IPS-18c (cell line): ENCODE results near the gene FRS2.

Experiments used
- H3K4me3 ChIP-seq: 2 replicates; pipeline ENCODE4 v1.7.0; 2013; ENCODE audit warnings: low read depth, mild to moderate bottlenecking, low read length, moderate library complexity; ENCODE audit not compliant: insufficient read depth
- H3K9me3 ChIP-seq: one replicate; pipeline ENCODE4 v1.6.1; 2013; ENCODE audit warnings: mild to moderate bottlenecking, low read length, moderate library complexity; ENCODE audit not compliant: control insufficient read depth, insufficient read depth

FRS2 gene

GRCh38 chr12:69512820-69513219 is 42.6 kb downstream of the FRS2 start:
- no peak overlapping the region for H3K4me3 ChIP-seq
- no peaks in the 10 kb centered on the region for H3K9me3 ChIP-seq

GRCh38 chr12:69513297-69513696 is 43.1 kb downstream of the FRS2 start:
- no peak overlapping the region for H3K4me3 ChIP-seq
- H3K9me3 ChIP-seq = no peaks in the 10 kb centered on the region

GRCh38 chr12:69514111-69514510 is 43.9 kb downstream of the FRS2 start:
- no peak overlapping the region for H3K4me3 ChIP-seq
- H3K9me3 ChIP-seq = no peaks in the 10 kb centered on the region

GRCh38 chr12:69514845-69515244 is 44.7 kb downstream of the FRS2 start:
- H3K4me3 ChIP-seq = no peak overlapping the region
- H3K9me3 ChIP-seq = no peaks in the 10 kb centered on the region

GRCh38 chr12:69515394-69515930 is 45.3 kb downstream of the FRS2 start:
- H3K4me3 ChIP-seq = no peak overlapping the region
- no peaks in the 10 kb centered on the region for H3K9me3 ChIP-seq

- H3K4me3 ChIP-seq = no peak overlapping the region
- no peaks in the 10 kb centered on the region for H3K9me3 ChIP-seq
Measured at GRCh38 chr12:69516950-69517349, 46.8 kb downstream of the FRS2 start.

- H3K4me3 ChIP-seq = no peak overlapping the region
- no peaks in the 10 kb centered on the region for H3K9me3 ChIP-seq
Measured at GRCh38 chr12:69517406-69517805, 47.2 kb downstream of the FRS2 start.

- H3K4me3 ChIP-seq = no peak overlapping the region
- no peaks in the 10 kb centered on the region for H3K9me3 ChIP-seq
Measured at GRCh38 chr12:69519871-69520270, 49.7 kb downstream of the FRS2 start.

GRCh38 chr12:69523433-69524330 is 53.5 kb downstream of the FRS2 start:
- Histone ChIP-seq H3K4me3 (no peak overlapping the region), H3K9me3 (no peaks in the 10 kb centered on the region)

- Histone ChIP-seq H3K4me3 (no peak overlapping the region), H3K9me3 (no peaks in the 10 kb centered on the region)
Measured at GRCh38 chr12:69524331-69524630, 54.1 kb downstream of the FRS2 start.

- Histone ChIP-seq H3K9me3 (no peaks in the 10 kb centered on the region), H3K4me3 (no peak overlapping the region)
Measured at GRCh38 chr12:69524755-69525469, 54.7 kb downstream of the FRS2 start.

GRCh38 chr12:69527506-69528272 is 57.5 kb downstream of the FRS2 start:
- H3K9me3 ChIP-seq = no peaks in the 10 kb centered on the region
- no peak overlapping the region for H3K4me3 ChIP-seq

- Histone ChIP-seq H3K9me3 (no peaks in the 10 kb centered on the region), H3K4me3 (no peak overlapping the region)
Measured at GRCh38 chr12:69529021-69529420, 58.8 kb downstream of the FRS2 start.

- Histone ChIP-seq H3K9me3 (no peaks in the 10 kb centered on the region), H3K4me3 (no peak overlapping the region)
Measured at GRCh38 chr12:69533844-69534243, 63.7 kb downstream of the FRS2 start.

- H3K4me3 ChIP-seq = no peak overlapping the region
- H3K9me3 ChIP-seq = no peaks in the 10 kb centered on the region
Measured at GRCh38 chr12:69534389-69534822, 64.2 kb downstream of the FRS2 start.

GRCh38 chr12:69540987-69541386 is 70.8 kb downstream of the FRS2 start:
- Histone ChIP-seq H3K9me3 (no peaks in the 10 kb centered on the region), H3K4me3 (no peak overlapping the region)

GRCh38 chr12:69544087-69544486 is 73.9 kb downstream of the FRS2 start:
- Histone ChIP-seq H3K9me3 (no peaks in the 10 kb centered on the region), H3K4me3 (no peak overlapping the region)
